ENCODE results near the gene FAM161B.

DNA sequence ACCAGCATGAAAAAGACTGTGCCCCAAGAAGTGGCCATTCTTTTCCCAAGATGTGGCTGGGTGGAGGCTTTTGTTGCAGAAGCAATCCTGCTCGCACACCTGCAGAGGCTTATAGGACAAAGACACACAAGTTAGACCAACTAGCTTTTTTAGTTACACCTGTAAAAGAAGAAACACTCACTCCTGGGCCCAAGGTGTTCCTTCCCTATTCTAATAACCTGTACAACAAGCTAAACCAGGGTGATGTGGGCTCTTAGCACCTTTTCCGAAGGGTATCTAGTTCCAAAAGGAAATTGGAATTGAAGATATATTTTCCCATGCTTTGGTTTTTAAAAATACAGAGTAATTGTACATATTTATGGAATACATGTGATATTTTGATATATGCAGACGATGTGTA, 38.2 kb upstream of the FAM161B start:
- TF ChIP-seq EZH2 (IDR thresholded peaks at IDR 0.05) (no peak), POLR2AphosphoS5 (IDR thresholded peaks at IDR 0.05; ENCODE audit: borderline replicate concordance, low read depth, low read length) (no peak), FOXP2 (optimal IDR thresholded peaks at IDR 0.05; ENCODE audit: control extremely low read depth, extremely low read length, insufficient read depth) (no peak)

All from SK-N-MC (cell line).